Prostate gland (tissue), 2 donors: ENCODE results near the gene ZSWIM1.

ENCODE experiments used
- CTCF ChIP-seq, 4 experiments: fragments of 200-600 bp in 2 of 4; fragments of 450-650 bp in 2 of 4; sonication (generic) in 2 of 4; IDR thresholded peaks; 1 replicate in 3 of 4; 2 replicates in 1 of 4; pipeline ENCODE4 v1.5.1; 2016 to 2019; ENCODE audit warnings: antibody characterized with exemption in 4 of 4, mild to moderate bottlenecking in 2 of 4, moderate library complexity in 2 of 4
- POLR2A ChIP-seq: fragments of 450-650 bp; IDR thresholded peaks from one replicate; pipeline ENCODE4 v1.6.1; 2016; ENCODE audit warnings: antibody characterized with exemption, mild to moderate bottlenecking
- POLR2AphosphoS5 ChIP-seq: sonication (generic); formaldehyde crosslinking; IDR thresholded peaks from one replicate; pipeline ENCODE4 v1.6.1; 2017; ENCODE audit warnings: antibody characterized with exemption

DNA sequence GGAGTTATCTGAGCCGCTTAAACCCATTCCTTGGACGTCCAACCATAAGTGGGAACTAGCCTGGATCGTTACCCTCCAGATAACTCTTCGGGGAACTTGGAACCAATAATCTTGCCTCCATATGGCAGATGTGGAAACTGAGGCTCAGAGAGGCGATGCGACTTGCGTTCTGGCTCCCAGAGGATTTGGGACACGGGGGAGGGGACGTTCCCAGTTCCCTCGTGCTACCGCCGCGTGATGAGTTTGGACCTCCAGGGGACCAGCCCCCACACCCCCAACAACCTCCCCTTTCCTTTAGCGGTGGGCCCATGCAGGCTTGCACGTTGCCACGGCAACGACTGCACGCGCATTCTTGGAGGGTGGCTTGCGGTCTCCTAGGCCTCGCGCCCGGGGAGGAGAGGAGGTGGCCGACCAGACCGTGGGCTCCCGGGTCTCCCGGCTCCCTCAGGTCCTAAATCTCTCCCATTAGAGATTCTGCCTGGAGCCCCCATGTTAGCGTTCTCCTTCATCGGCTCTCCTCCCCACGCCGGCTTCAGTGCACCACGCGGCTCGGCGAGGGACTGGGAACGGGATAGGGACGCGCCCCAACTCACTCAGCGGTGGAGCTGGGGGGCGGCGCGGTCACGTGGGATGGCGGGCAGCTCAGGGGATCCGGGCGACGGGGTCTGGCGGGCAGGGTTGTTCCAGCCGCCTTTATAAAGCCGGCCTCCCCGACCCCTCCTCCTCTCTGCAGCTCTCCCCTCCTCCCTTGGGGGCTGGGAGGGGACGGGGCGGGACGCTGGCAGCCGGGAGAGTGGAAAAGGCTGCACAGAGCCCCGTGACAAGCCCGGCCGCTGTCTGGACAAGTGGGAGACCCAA, 30.7 kb downstream of the ZSWIM1 start, which contains the start of gene PLTP:
- TF ChIP-seq POLR2A: peak; percentile 50
- no peak for TF ChIP-seq CTCF (IDR thresholded peaks at IDR 0.05)
- TF ChIP-seq POLR2AphosphoS5: no peak
